GM19455 (cell line): Measurements from ENCODE around the gene FARP1.
"Not testable (repeated sequence)": the region's sequence is repeated elsewhere in the genome, so short reads cannot be mapped to it uniquely, and the experiment has no call there.

Experiments used
- ATAC-seq: cut with Tn5 transposase; IDR thresholded peaks from one replicate; pipeline ENCODE4 v1.9.1; 2021; ENCODE audit not compliant: unreplicated experiment

Gene FARP1

DNA sequence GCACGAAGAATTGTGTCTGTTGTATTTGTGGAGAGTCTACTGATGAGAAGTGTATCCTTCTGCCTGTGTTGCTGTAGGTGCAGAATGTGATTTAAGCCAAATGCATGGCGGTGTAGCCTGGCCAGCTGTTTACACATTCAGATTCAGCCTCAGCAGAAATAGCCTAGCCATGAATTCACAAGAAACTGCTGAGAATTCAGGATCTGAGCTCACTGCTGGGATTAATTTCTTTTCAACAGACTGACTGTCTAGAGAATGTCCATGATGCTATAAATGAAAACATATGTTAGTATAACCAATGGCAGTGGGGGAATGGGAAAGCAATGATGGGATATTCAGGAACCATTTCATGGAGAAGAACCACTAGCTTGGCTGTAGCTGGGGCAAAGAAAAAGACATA lies 111.6 kb downstream of the FARP1 start:
- no peak for ATAC-seq

DNA sequence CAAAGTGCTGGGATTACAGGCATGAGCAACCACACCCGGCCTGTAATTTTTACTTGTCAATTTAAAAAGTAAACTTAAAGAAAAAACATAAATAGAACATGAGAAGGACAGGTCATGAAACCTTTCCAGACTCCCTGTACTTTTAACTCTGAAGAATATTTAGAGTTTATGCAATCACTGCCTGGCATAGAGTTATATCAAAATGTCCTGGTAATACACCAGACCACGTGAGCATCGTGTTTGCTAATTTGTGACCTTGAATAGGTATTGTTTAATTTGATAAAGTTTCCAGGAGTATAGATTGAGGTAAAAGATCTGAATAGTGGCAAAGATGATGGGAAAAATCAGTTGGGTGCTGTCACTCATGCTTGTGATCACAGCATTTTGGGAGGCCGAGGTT lies 115.3 kb downstream of the FARP1 start:
- no peak for ATAC-seq

GRCh38 chr13:98260357-98261164 lies 117.7 kb downstream of the FARP1 start:
- ATAC-seq = no peak

GRCh38 chr13:98261165-98261702 lies 118.3 kb downstream of the FARP1 start:
- no peak for ATAC-seq

DNA sequence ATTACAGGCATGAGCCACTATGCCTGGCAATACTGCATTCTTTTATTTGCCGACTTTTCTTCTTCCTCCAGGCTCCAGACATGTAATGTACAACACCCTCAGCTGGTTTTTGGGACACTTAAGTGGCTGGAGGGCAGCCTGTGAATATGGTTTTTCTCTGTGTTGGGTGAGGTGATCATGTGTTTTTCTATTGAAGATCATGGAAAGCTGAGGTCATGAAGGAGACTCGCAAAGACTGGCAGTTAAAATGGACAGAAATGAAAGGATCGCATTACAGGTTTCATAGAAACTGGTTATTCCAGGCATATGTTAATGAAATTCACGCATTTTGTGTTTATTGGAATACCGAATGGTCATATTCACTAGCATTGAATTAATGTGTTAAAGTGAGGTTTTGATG lies 119.4 kb downstream of the FARP1 start:
- no peak for ATAC-seq

GRCh38 chr13:98263841-98264240 lies 120.9 kb downstream of the FARP1 start:
- no peak for ATAC-seq

DNA sequence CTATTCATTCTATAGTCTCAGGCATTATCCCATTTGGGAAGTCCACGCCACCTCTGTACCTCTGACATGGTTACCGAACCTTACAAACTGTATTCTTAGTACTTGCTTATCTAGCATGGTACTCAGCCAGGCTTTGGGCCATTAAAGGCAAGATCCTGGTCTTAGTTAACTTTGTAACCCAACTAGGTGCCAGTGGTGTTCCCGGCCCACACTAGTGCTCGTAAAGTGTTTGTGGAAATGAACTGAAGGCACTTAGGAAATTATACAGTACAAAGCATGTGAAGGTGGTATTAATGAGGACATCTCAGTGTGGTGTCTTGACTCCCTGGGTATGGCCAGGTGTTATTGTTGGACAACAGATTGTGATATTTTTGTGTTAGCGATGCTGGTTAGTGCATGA lies 122.0 kb downstream of the FARP1 start:
- ATAC-seq = no peak

DNA sequence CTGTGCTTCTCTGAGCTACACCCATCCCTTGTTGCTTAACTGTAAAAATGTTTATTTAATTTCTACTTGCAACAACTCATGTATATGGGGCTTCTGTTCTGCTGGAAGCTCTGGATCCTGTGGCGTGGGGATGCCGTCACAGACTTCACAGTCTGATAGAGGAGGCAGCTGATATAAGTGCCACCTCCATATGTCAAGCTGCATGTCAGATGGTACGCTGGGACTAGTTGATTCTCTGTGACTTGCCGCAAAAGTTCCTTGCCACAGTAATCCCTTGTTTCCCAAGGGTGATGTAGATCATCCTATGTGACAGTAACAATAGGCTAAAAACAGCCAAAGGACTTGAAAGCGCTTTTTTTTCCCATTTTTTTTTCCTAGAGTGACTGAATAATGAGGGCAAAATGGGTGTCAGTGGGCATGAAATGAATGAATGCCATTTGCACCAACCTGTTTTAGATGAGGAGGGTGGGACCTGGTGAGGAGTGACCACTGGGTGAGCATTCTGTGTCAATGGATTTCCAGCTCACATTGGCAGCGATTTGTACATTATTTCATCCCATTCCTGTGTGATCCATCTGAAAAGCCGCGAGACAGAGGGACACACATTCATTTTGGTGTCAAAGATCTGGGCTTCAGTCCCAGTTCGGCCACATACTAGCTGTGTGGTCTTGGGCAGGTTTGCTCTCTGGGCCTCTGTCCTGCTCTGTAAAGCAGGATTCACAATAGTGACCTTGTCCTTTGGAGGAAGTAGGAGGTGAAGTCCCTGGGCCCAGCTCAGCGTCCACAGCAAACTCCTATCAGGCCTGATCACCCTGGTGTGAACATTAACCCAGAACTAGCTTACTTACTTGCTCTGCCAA lies 123.0 kb downstream of the FARP1 start:
- no peak for ATAC-seq

DNA sequence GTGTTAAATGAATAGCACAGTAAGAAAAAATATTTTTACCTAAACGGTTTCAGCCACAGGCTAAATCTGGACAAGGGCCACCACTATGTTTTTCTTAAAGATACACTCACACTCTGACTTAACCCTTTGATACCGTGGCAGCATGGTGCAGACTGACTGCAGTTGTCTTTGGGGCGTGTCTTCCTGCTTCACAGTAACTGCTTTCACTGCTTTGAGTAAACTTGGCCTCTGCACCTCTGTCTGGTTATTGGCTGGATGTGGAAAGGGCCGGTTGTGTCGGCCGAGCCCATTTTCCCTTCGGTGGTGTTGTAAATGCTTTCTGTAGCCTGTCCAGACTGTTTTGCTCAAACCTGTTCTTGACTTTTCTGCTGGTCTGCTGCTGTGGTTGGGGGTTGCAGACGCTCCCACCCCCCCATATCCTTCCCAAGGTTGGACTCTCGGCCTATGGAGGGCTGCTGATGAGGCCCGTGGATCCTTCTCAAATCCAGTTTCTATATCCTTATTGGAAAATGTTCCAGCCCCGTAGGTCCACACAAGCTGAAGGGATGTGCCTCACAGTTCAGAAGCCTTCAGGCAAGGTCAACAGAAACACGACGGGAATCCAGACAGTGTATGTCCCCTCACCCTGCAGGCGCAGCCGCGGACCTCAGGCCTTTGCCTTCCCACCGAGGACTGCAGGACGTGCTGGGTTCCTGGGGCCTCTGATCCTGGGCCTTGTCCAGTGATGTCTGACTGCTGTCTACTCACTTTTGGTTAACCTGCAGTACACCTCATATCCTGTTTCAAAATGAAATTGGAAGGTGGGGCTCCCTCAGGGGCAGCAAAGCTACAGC lies 124.4 kb downstream of the FARP1 start:
- peak; percentile 60 for ATAC-seq

DNA sequence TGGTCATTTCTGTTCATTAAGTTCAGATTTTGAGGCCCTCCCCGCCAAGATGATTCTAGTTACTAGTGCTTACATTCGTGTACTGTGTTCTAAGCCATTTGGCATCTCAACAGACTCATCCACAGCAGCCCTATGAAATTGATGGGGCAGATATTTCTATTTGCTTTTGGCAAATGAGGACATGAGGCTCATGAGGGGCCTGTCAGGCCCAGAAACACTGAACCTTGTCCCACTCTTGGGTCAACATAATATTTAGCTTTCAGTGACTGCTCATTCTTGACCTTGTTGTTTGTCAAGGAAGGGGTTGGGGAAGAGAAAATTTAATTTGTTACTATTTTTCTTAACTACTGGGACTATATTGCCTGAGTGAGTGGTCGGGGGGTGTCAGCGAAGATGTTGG lies 126.5 kb downstream of the FARP1 start:
- no peak for ATAC-seq

DNA sequence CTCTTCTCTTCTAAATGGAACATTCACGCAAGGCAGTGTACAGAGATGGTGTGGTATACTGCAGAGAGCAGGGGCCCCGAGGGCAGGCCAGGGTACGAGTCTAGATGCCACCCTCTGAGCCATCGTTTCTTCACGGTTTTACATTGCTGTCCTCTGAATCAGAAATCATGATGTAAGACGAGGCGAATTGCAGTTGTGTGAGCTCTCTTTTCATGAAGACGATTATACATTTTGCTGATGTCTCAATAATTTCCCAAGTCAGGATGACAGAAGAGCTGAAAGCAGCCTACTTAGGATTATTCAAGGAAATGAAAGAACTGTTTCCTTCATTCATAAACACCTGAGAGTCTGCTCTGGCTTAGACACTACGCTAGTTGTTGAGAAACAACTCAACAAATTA lies 127.9 kb downstream of the FARP1 start:
- no peak for ATAC-seq

GRCh38 chr13:98271646-98272045 lies 128.8 kb downstream of the FARP1 start:
- ATAC-seq = not testable (repeated sequence)

- ATAC-seq = no peak
Measured at GRCh38 chr13:98272549-98272948, 129.7 kb downstream of the FARP1 start.

- no peak for ATAC-seq
Measured at GRCh38 chr13:98273067-98273823, 130.4 kb downstream of the FARP1 start.

DNA sequence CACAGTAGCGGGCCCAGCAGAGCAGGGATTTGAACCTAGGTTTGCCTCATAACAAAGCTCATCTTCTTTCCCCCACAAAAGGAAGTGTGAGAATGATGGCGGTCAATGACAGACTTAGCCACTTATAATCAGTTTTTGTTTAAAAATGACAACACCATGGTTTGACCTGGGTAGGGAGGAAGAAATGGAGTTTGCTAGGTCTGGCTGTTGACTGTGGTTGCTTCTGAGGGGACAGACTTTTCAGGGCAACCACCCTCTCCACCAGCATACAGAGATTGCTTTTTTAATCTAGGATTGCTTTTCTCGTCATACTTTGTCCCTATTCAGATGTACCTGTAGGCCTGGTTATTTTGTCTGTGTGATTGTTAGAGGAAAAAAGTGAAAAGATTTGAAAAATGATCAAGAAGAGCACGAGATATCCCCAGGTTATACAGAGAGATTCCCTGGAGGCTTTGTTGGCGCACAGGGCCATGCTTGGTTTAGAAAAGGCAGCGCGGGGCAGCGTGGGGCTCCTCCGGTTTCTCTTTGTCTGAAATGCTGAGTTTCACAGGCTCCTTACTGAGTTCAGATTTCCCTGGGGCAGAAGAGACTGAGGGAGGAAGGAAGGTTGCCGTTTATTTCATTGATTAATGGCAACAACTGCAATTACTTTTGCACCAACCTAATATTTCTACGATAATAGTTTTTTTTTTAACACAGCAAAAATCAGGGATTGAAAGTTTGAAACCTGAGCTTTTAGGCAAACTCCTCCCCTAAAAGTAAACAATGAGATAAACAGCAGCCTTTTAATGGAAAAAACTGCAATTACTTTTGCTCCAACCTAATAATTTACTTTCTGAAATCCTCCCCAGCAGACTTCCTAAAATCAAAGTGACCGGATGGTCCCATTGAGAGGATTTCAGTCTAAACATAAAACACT lies 131.2 kb downstream of the FARP1 start:
- ATAC-seq = no peak

GRCh38 chr13:98274921-98275487 lies 132.1 kb downstream of the FARP1 start:
- no peak for ATAC-seq

GRCh38 chr13:98275681-98276171 lies 132.8 kb downstream of the FARP1 start:
- no peak for ATAC-seq

DNA sequence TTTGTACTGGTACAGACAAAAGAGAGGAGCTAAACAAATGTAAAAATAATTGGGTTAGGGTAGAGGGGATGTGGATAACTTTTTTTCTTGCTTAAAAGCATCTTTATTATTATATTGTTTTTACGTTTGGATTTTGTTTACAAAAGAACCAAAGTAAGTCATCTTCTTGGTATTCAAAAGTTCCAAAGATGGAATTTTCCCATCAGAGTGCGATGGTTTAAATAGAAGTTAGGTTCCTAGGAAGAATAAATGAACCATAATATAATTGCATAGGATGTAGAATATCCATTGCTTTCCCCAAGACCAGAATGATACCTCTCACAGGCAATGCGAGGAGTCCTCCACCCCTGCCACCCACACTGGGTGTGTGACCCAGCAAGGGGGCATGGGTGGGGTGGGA lies 133.6 kb downstream of the FARP1 start:
- no peak for ATAC-seq
